ENCODE data around the gene ZNF541. TPM values are rescaled to one million over a fixed set of nuclear protein-coding genes. Genes with fewer than 3 reads are reported as not detected.

Gene ZNF541
- total and polyA plus RNA-seq, 2 donors from 2014 or later = 0.69 to 0.86 TPM

DNA sequence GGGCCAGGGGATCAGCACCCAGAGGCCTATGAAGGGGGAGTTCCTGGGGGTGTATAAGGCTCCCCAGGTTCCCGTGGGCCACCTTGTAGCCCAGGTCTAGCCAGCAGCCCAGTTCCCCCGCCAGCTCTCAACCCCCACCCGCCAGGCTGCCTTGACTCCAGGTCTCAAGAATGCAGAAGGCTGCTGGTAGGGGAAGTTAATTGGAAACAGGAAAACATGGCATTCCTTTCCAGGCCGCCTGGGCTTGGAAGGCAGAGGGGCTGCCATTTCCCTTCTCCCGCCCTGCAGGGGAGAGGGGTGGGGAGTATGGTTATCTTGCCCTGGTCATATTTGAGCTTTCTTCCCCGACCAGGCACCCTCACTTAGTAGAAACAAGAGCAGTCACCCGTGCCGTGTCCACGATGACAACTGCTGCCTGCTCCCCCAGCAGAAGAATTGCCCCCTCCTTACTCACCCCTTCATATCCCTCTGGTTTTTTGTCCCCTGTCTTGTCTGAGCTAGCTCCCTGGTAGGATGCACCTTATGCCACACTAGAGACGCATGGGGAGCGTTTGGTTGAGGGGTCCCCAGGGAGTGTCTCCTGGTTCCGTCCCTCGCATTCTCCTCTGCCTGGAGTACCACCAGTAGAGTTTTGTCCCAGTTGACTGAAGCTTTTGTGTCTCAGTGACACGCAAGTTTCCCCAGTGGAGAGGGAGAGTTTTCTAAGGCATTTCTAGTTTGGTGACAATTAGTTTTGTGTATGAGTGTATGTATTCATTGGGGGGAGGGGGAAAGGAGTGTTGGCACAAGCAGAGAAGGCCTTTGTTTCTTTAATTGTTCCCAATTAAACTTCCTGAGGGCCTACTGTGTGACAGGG is 40.4 kb upstream of the ZNF541 start:
- Histone ChIP-seq H3K27me3 (ENCODE audit: control insufficient read depth, insufficient read depth, low read length) (no peaks in the 10 kb centered on the region), H3K4me3 (ENCODE audit: low read length in 3 of 3) (no peak overlapping the region), H3K9me3 (ENCODE audit: control insufficient read depth in 2 of 3, insufficient read depth in 1 of 3, low read length in 3 of 3) (no peaks in the 10 kb centered on the region), H3K9ac (ENCODE audit: low read length in 3 of 3) (peak overlapping the region in 1 of 3 donors; percentile 37), H3K36me3 (ENCODE audit: control insufficient read depth in 2 of 3, insufficient read depth in 3 of 3, low read length in 3 of 3) (no peaks in the 10 kb centered on the region), H3K4me1 (ENCODE audit: control insufficient read depth in 2 of 3, insufficient read depth in 2 of 3, low read depth in 1 of 3, low read length in 3 of 3) (peaks cover 0 to 9% (median 6%) of the 10 kb centered on the region in 3 donors), H3K27ac (ENCODE audit: low read depth in 2 of 2, low read length in 2 of 2) (peak overlapping the region in 1 of 2 donors; percentile 32)
- TF ChIP-seq, protein P1, sequence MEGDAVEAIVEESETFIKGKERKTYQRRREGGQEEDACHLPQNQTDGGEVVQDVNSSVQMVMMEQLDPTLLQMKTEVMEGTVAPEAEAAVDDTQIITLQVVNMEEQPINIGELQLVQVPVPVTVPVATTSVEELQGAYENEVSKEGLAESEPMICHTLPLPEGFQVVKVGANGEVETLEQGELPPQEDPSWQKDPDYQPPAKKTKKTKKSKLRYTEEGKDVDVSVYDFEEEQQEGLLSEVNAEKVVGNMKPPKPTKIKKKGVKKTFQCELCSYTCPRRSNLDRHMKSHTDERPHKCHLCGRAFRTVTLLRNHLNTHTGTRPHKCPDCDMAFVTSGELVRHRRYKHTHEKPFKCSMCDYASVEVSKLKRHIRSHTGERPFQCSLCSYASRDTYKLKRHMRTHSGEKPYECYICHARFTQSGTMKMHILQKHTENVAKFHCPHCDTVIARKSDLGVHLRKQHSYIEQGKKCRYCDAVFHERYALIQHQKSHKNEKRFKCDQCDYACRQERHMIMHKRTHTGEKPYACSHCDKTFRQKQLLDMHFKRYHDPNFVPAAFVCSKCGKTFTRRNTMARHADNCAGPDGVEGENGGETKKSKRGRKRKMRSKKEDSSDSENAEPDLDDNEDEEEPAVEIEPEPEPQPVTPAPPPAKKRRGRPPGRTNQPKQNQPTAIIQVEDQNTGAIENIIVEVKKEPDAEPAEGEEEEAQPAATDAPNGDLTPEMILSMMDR (IDR thresholded peaks at IDR 0.05; ENCODE audit: borderline replicate concordance, extremely low read depth, insufficient read depth) = no peak
- intact Hi-C loops (cut with DNase I) = no loop called here
- DNase-seq = peak in 4 of 5 donors; percentile 70 to 85 (median 73)
- no peak for FAIRE-seq

- Histone ChIP-seq H3K4me3 (ENCODE audit: low read length in 3 of 3) (peak overlapping the region in 2 of 3 donors; percentile 20 to 64), H3K9me3 (ENCODE audit: control insufficient read depth in 2 of 3, insufficient read depth in 1 of 3, low read length in 3 of 3) (no peaks in the 10 kb centered on the region), H3K27ac (ENCODE audit: low read depth in 2 of 2, low read length in 2 of 2) (no peak overlapping the region), H3K9ac (ENCODE audit: low read length in 3 of 3) (peak overlapping the region in 1 of 3 donors; percentile 58), H3K27me3 (ENCODE audit: control insufficient read depth, insufficient read depth, low read length) (no peaks in the 10 kb centered on the region), H3K36me3 (ENCODE audit: control insufficient read depth in 2 of 3, insufficient read depth in 3 of 3, low read length in 3 of 3) (no peaks in the 10 kb centered on the region), H3K4me1 (ENCODE audit: control insufficient read depth in 2 of 3, insufficient read depth in 2 of 3, low read depth in 1 of 3, low read length in 3 of 3) (peaks cover 0 to 9% (median 6%) of the 10 kb centered on the region in 3 donors)
- TF ChIP-seq, protein P1 (IDR thresholded peaks at IDR 0.05; ENCODE audit: borderline replicate concordance, extremely low read depth, insufficient read depth) = no peak
- DNase-seq = peak in 1 of 5 donors; percentile 28
- intact Hi-C loops (cut with DNase I) = no loop called here
- no peak for FAIRE-seq
Measured at GRCh38 chr19:47610902-47611301, 38.0 kb upstream of the ZNF541 start.

- Histone ChIP-seq H3K27ac (ENCODE audit: low read depth in 2 of 2, low read length in 2 of 2) (peak overlapping the region in 1 of 2 donors; percentile 86), H3K36me3 (ENCODE audit: control insufficient read depth in 2 of 3, insufficient read depth in 3 of 3, low read length in 3 of 3) (no peaks in the 10 kb centered on the region), H3K9me3 (ENCODE audit: control insufficient read depth in 2 of 3, insufficient read depth in 1 of 3, low read length in 3 of 3) (no peaks in the 10 kb centered on the region), H3K4me1 (ENCODE audit: control insufficient read depth in 2 of 3, insufficient read depth in 2 of 3, low read depth in 1 of 3, low read length in 3 of 3) (peaks cover 0 to 9% (median 6%) of the 10 kb centered on the region in 3 donors), H3K27me3 (ENCODE audit: control insufficient read depth, insufficient read depth, low read length) (no peaks in the 10 kb centered on the region), H3K9ac (ENCODE audit: low read length in 3 of 3) (peak overlapping the region in 2 of 3 donors; percentile 37 to 58), H3K4me3 (ENCODE audit: low read length in 3 of 3) (peak overlapping the region; percentile 20 to 64 (median 26))
- TF ChIP-seq, protein P1 (IDR thresholded peaks at IDR 0.05; ENCODE audit: borderline replicate concordance, extremely low read depth, insufficient read depth) = no peak
- FAIRE-seq (no peak), DNase-seq (peak in 4 of 5 donors; percentile 30 to 88 (median 56))
- intact Hi-C loops (cut with DNase I) = no loop called here
Measured at GRCh38 chr19:47609906-47610894, 37.3 kb upstream of the ZNF541 start.

Measured in kidney (tissue), 14 donors.